ENCODE results near the gene SMC4. TPM values are rescaled to one million over a fixed set of nuclear protein-coding genes. Genes with fewer than 3 reads are reported as not detected.

Gene SMC4
- polyA plus RNA-seq, 1 donor, result 49.5 TPM

- no peak for DNase-seq
Measured at GRCh38 chr3:160395297-160395696, 4.2 kb upstream of the SMC4 start.

- no peak for DNase-seq
Measured at GRCh38 chr3:160398820-160399124, 678 bp upstream of the SMC4 start.

- DNase-seq, result peak; percentile 55
Measured at GRCh38 chr3:160400030-160400701, 716 bp downstream of the SMC4 start.

GRCh38 chr3:160400702-160401150, 1.3 kb downstream of the SMC4 start:
- DNase-seq, result peak; percentile 21

GRCh38 chr3:160401291-160402095, 2.0 kb downstream of the SMC4 start:
- DNase-seq, result peak; percentile 43

GRCh38 chr3:160402221-160403027, 3.0 kb downstream of the SMC4 start:
- no peak for DNase-seq

GRCh38 chr3:160403028-160403545, 3.6 kb downstream of the SMC4 start:
- no peak for DNase-seq

GRCh38 chr3:160403796-160404470, 4.5 kb downstream of the SMC4 start:
- peak; percentile 15 for DNase-seq

GRCh38 chr3:160409812-160410610, 10.6 kb downstream of the SMC4 start:
- no peak for DNase-seq

- no peak for DNase-seq
Measured at GRCh38 chr3:160412477-160412876, 13.0 kb downstream of the SMC4 start.

- DNase-seq, result peak; percentile 61
Measured at GRCh38 chr3:160413613-160414248, 14.3 kb downstream of the SMC4 start.

- DNase-seq, result no peak
Measured at GRCh38 chr3:160417311-160417710, 17.9 kb downstream of the SMC4 start.

- no peak for DNase-seq
Measured at GRCh38 chr3:160427832-160428424, 28.5 kb downstream of the SMC4 start.

GRCh38 chr3:160434071-160434470, 34.6 kb downstream of the SMC4 start:
- DNase-seq, result no peak

- DNase-seq, result no peak
Measured at GRCh38 chr3:160435095-160435494, 35.6 kb downstream of the SMC4 start.

GRCh38 chr3:160435747-160436146, 36.3 kb downstream of the SMC4 start:
- DNase-seq, result no peak

GRCh38 chr3:160437083-160437455, 37.6 kb downstream of the SMC4 start:
- no peak for DNase-seq

- DNase-seq, result no peak
Measured at GRCh38 chr3:160440687-160441086, 41.2 kb downstream of the SMC4 start.

- DNase-seq, result no peak
Measured at GRCh38 chr3:160444411-160444810, 45.0 kb downstream of the SMC4 start.

GRCh38 chr3:160445854-160446253, 46.4 kb downstream of the SMC4 start:
- no peak for DNase-seq
